CD4-positive, alpha-beta memory T cell (primary cell): Measurements from ENCODE around the gene GLYR1. TPM values are rescaled to one million over a fixed set of nuclear protein-coding genes. Genes with fewer than 3 reads are reported as not detected.

ENCODE experiments used
- CTCF ChIA-PET: fragments of 350-600 bp; sonication (Branson Sonifier 250); formaldehyde crosslinking; loops from one replicate; lab custom pipeline; 2021; ENCODE audit warnings: inconsistent platforms; ENCODE audit not compliant: partially characterized antibody; lab: Charles Lee
- POLR2A ChIA-PET: fragments of 350-600 bp; sonication (Branson Sonifier 250); formaldehyde crosslinking; loops from one replicate; lab custom pipeline; 2021; ENCODE audit not compliant: partially characterized antibody; lab: Charles Lee
- DNase-seq, 5 donors: peaks; one replicate each; pipeline versions ENCODE4 v3.0.0 to v3.0.0-alpha.2; 2020 to 2022; ENCODE audit warnings: mixed read lengths in 1 of 5
- H3K27ac ChIP-seq: one replicate; pipeline ENCODE4 v1.7.0; 2013; ENCODE audit warnings: low read depth, low read length
- H3K27me3 ChIP-seq: 2 replicates; pipeline ENCODE4 v1.7.0; 2013; ENCODE audit warnings: mild to moderate bottlenecking, low read length, moderate library complexity; ENCODE audit not compliant: insufficient read depth
- H3K36me3 ChIP-seq: 2 replicates; pipeline ENCODE4 v1.7.0; 2013; ENCODE audit warnings: mild to moderate bottlenecking, low read length, moderate library complexity; ENCODE audit not compliant: insufficient read depth
- H3K4me1 ChIP-seq: 2 replicates; pipeline ENCODE4 v1.7.0; 2013; ENCODE audit warnings: mild to moderate bottlenecking, low read length, moderate library complexity; ENCODE audit not compliant: insufficient read depth
- H3K4me3 ChIP-seq, 2 donors: one replicate each; pipeline ENCODE4 v1.7.0; 2013; ENCODE audit warnings: low read length in 2 of 2, mild to moderate bottlenecking in 1 of 2
- H3K9me3 ChIP-seq, 2 donors: one replicate each; pipeline ENCODE4 v1.7.0; 2013; ENCODE audit warnings: low read length in 2 of 2, control low read depth in 1 of 2; ENCODE audit not compliant: control insufficient read depth in 1 of 2
- H3K27ac Mint-ChIP-seq, 7 donors: one replicate each; pipeline ENCODE4 v1.8.0; 2020 to 2021; ENCODE audit warnings: mixed read lengths in 7 of 7, mild to moderate bottlenecking in 6 of 7, inconsistent platforms in 3 of 7, moderate library complexity in 3 of 7
- H3K27me3 Mint-ChIP-seq, 2 donors: one replicate each; pipeline ENCODE4 v1.8.0; 2020 to 2021; ENCODE audit warnings: mixed read lengths in 2 of 2
- H3K36me3 Mint-ChIP-seq, 2 donors: one replicate each; pipeline ENCODE4 v1.8.0; 2020 to 2021; ENCODE audit warnings: mixed read lengths in 2 of 2, inconsistent platforms in 1 of 2, mild to moderate bottlenecking in 1 of 2
- H3K4me1 Mint-ChIP-seq, 4 donors: one replicate each; pipeline ENCODE4 v1.8.0; 2020 to 2021; ENCODE audit warnings: mixed read lengths in 4 of 4, mild to moderate bottlenecking in 1 of 4
- H3K4me3 Mint-ChIP-seq, 8 donors: one replicate each; pipeline ENCODE4 v1.8.0; 2020 to 2021; ENCODE audit warnings: mixed read lengths in 8 of 8, mild to moderate bottlenecking in 7 of 8, moderate library complexity in 6 of 8, inconsistent platforms in 3 of 8
- H3K9me3 Mint-ChIP-seq, 8 donors: one replicate each; pipeline ENCODE4 v1.8.0; 2020 to 2021; ENCODE audit warnings: mixed read lengths in 8 of 8, mild to moderate bottlenecking in 5 of 8, inconsistent platforms in 3 of 8, moderate library complexity in 1 of 8
- intact Hi-C: fragments of 100-400 bp; cut with micrococcal nuclease; formaldehyde crosslinking; loops from one replicate; pipeline ENCODE4 v1.15.1; 2023
- polyA plus RNA-seq, 2 donors: library from polyadenylated mRNA; unstranded; fragments of 300-500 nt; fragmentation: Illumina TruSeq; gene quantifications; one replicate each; pipeline ENCODE4 v1.2.3, GENCODE V29; 2021
- total RNA-seq, 2 experiments: library from RNA; stranded (reverse); gene quantifications; one replicate each; pipeline ENCODE4 v1.2.3, GENCODE V29; 2021

Gene GLYR1
- total and polyA plus RNA-seq, 4 experiments from 2014 or later = 22.8 to 121 (median 81.0) TPM

GRCh38 chr16:4891886-4892216 lies 44.8 kb upstream of the GLYR1 start:
- H3K4me1 Mint-ChIP-seq = no peaks in the 10 kb centered on the region
- no peaks in the 10 kb centered on the region for H3K9me3 Mint-ChIP-seq
- no peak for DNase-seq
- H3K27ac ChIP-seq = no peak overlapping the region
- H3K36me3 Mint-ChIP-seq = peaks cover 4 to 11% of the 10 kb centered on the region in 2 donors
- no peaks in the 10 kb centered on the region for H3K9me3 ChIP-seq
- POLR2A ChIA-PET = no interaction called here
- no peak overlapping the region for H3K27ac Mint-ChIP-seq
- CTCF ChIA-PET = no interaction called here
- H3K36me3 ChIP-seq = no peaks in the 10 kb centered on the region
- no peaks in the 10 kb centered on the region for H3K27me3 ChIP-seq
- no peak overlapping the region for H3K4me3 Mint-ChIP-seq
- intact Hi-C loops = no loop called here
- H3K4me1 ChIP-seq = no peaks in the 10 kb centered on the region
- peaks cover 0 to 2% of the 10 kb centered on the region in 2 donors for H3K27me3 Mint-ChIP-seq
- H3K4me3 ChIP-seq = no peak overlapping the region

GRCh38 chr16:4891097-4891885 lies 44.2 kb upstream of the GLYR1 start:
- H3K9me3 ChIP-seq = no peaks in the 10 kb centered on the region
- ChIA-PET CTCF (no interaction called here), POLR2A (no interaction called here)
- no peaks in the 10 kb centered on the region for H3K4me1 Mint-ChIP-seq
- no peak overlapping the region for H3K27ac Mint-ChIP-seq
- H3K9me3 Mint-ChIP-seq = no peaks in the 10 kb centered on the region
- no peak overlapping the region for H3K27ac ChIP-seq
- intact Hi-C loops = no loop called here
- no peaks in the 10 kb centered on the region for H3K4me1 ChIP-seq
- no peak overlapping the region for H3K4me3 Mint-ChIP-seq
- no peaks in the 10 kb centered on the region for H3K36me3 ChIP-seq
- H3K27me3 Mint-ChIP-seq = no peaks in the 10 kb centered on the region
- H3K27me3 ChIP-seq = no peaks in the 10 kb centered on the region
- peaks cover 7 to 12% of the 10 kb centered on the region in 2 donors for H3K36me3 Mint-ChIP-seq
- peak in 1 of 5 donors; percentile 15 for DNase-seq
- H3K4me3 ChIP-seq = no peak overlapping the region

- ChIA-PET CTCF (no interaction called here), POLR2A (no interaction called here)
- H3K27me3 ChIP-seq = no peaks in the 10 kb centered on the region
- intact Hi-C loops = no loop called here
- no peak overlapping the region for H3K27ac ChIP-seq
- H3K27ac Mint-ChIP-seq = no peak overlapping the region
- H3K4me3 Mint-ChIP-seq = no peak overlapping the region
- H3K4me1 ChIP-seq = no peaks in the 10 kb centered on the region
- no peaks in the 10 kb centered on the region for H3K9me3 Mint-ChIP-seq
- H3K9me3 ChIP-seq = no peaks in the 10 kb centered on the region
- no peak for DNase-seq
- no peaks in the 10 kb centered on the region for H3K36me3 ChIP-seq
- H3K36me3 Mint-ChIP-seq = peaks cover 12 to 18% of the 10 kb centered on the region in 2 donors
- H3K27me3 Mint-ChIP-seq = no peaks in the 10 kb centered on the region
- H3K4me1 Mint-ChIP-seq = peaks cover 0 to 3% (median 0%) of the 10 kb centered on the region in 4 donors
- H3K4me3 ChIP-seq = no peak overlapping the region
Measured at GRCh38 chr16:4890686-4891085, 43.6 kb upstream of the GLYR1 start.

- POLR2A ChIA-PET = no interaction called here
- no peak for DNase-seq
- H3K9me3 Mint-ChIP-seq = no peaks in the 10 kb centered on the region
- intact Hi-C loops = no loop called here
- no peak overlapping the region for H3K27ac ChIP-seq
- H3K36me3 ChIP-seq = no peaks in the 10 kb centered on the region
- CTCF ChIA-PET = no interaction called here
- H3K36me3 Mint-ChIP-seq = peaks cover 16 to 24% of the 10 kb centered on the region in 2 donors
- H3K4me3 Mint-ChIP-seq = no peak overlapping the region
- no peak overlapping the region for H3K4me3 ChIP-seq
- no peaks in the 10 kb centered on the region for H3K9me3 ChIP-seq
- no peaks in the 10 kb centered on the region for H3K27me3 ChIP-seq
- no peaks in the 10 kb centered on the region for H3K4me1 ChIP-seq
- no peaks in the 10 kb centered on the region for H3K27me3 Mint-ChIP-seq
- H3K27ac Mint-ChIP-seq = no peak overlapping the region
- H3K4me1 Mint-ChIP-seq = peaks cover 0 to 3% (median 0%) of the 10 kb centered on the region in 4 donors
Measured at GRCh38 chr16:4890026-4890425, 42.9 kb upstream of the GLYR1 start.

- H3K4me1 ChIP-seq = no peaks in the 10 kb centered on the region
- H3K36me3 ChIP-seq = peaks cover 10% of the 10 kb centered on the region
- no peak overlapping the region for H3K4me3 ChIP-seq
- H3K4me3 Mint-ChIP-seq = no peak overlapping the region
- H3K27ac ChIP-seq = no peak overlapping the region
- H3K27me3 ChIP-seq = no peaks in the 10 kb centered on the region
- H3K9me3 Mint-ChIP-seq = peaks cover 0 to 2% (median 0%) of the 10 kb centered on the region in 8 donors
- intact Hi-C loops = no loop called here
- H3K27ac Mint-ChIP-seq = peak overlapping the region in 2 of 7 donors; percentile 46 to 54
- no peak for DNase-seq
- ChIA-PET POLR2A (interaction anchor here (1.2 kb wide), 1 partner anchor 154 kb away, joined by 3 read pairs; the partner anchor contains the start of genes ANKS3 and DNAAF8), CTCF (interaction anchor here (0.7 kb wide), 1 partner anchor 58 kb away, joined by 3 read pairs; no protein-coding TSS in a partner anchor)
- H3K36me3 Mint-ChIP-seq = peaks cover 31 to 38% of the 10 kb centered on the region in 2 donors
- no peaks in the 10 kb centered on the region for H3K27me3 Mint-ChIP-seq
- H3K4me1 Mint-ChIP-seq = peaks cover 0 to 3% (median 0%) of the 10 kb centered on the region in 4 donors
- H3K9me3 ChIP-seq = no peaks in the 10 kb centered on the region
Measured at GRCh38 chr16:4888428-4889135, 41.5 kb upstream of the GLYR1 start.

- CTCF ChIA-PET = interaction anchor here (0.6 kb wide), 1 partner anchor 154 kb away, joined by 4 read pairs; no protein-coding TSS in a partner anchor
- H3K36me3 ChIP-seq = peaks cover 25% of the 10 kb centered on the region
- H3K27ac Mint-ChIP-seq = peak overlapping the region in 2 of 7 donors; percentile 29 to 44
- peaks cover 0 to 3% (median 0%) of the 10 kb centered on the region in 4 donors for H3K4me1 Mint-ChIP-seq
- no peaks in the 10 kb centered on the region for H3K27me3 Mint-ChIP-seq
- POLR2A ChIA-PET = no interaction called here
- H3K27ac ChIP-seq = no peak overlapping the region
- intact Hi-C loops = no loop called here
- no peaks in the 10 kb centered on the region for H3K4me1 ChIP-seq
- no peak overlapping the region for H3K4me3 Mint-ChIP-seq
- DNase-seq = no peak
- no peaks in the 10 kb centered on the region for H3K9me3 ChIP-seq
- H3K4me3 ChIP-seq = no peak overlapping the region
- H3K36me3 Mint-ChIP-seq = peaks cover 49 to 60% of the 10 kb centered on the region in 2 donors
- H3K27me3 ChIP-seq = no peaks in the 10 kb centered on the region
- peaks cover 0 to 2% (median 0%) of the 10 kb centered on the region in 8 donors for H3K9me3 Mint-ChIP-seq
Measured at GRCh38 chr16:4886151-4886550, 39.1 kb upstream of the GLYR1 start.
